ENCODE data around the gene TTC39B. TPM values are rescaled to one million over a fixed set of nuclear protein-coding genes. Genes with fewer than 3 reads are reported as not detected.

The TTC39B gene
- total RNA-seq, 1 donor from 2014 or later: 8.7 TPM

- H3K27me3 ChIP-seq (ENCODE audit: control insufficient read depth, insufficient read depth, low read length): no peaks in the 10 kb centered on the region
- no peak for TF ChIP-seq CTCF (IDR thresholded peaks at IDR 0.05; ENCODE audit: insufficient read depth, low read length, severe bottlenecking)
- H3K36me3 ChIP-seq (ENCODE audit: control insufficient read depth, insufficient read depth, low read length): peaks cover 3% of the 10 kb centered on the region
- no peak overlapping the region for H3K4me3 ChIP-seq (ENCODE audit: low read depth, low read length)
- FAIRE-seq (no peak), DNase-seq (ENCODE audit: low read depth) (no peak)
Measured at GRCh38 chr9:15200111-15200510, 106.9 kb downstream of the TTC39B start.

- TF ChIP-seq CTCF (IDR thresholded peaks at IDR 0.05; ENCODE audit: insufficient read depth, low read length, severe bottlenecking): no peak
- FAIRE-seq: no peak
- H3K4me3 ChIP-seq (ENCODE audit: low read depth, low read length): no peak overlapping the region
- no peaks in the 10 kb centered on the region for H3K27me3 ChIP-seq (ENCODE audit: control insufficient read depth, insufficient read depth, low read length)
- H3K36me3 ChIP-seq (ENCODE audit: control insufficient read depth, insufficient read depth, low read length): peaks cover 4% of the 10 kb centered on the region
- DNase-seq (ENCODE audit: low read depth): no peak
Measured at GRCh38 chr9:15192856-15193255, 114.2 kb downstream of the TTC39B start.

GRCh38 chr9:15191378-15191777 is 115.6 kb downstream of the TTC39B start:
- TF ChIP-seq CTCF (IDR thresholded peaks at IDR 0.05; ENCODE audit: insufficient read depth, low read length, severe bottlenecking): no peak
- FAIRE-seq (no peak), DNase-seq (ENCODE audit: low read depth) (no peak)
- Histone ChIP-seq H3K27me3 (ENCODE audit: control insufficient read depth, insufficient read depth, low read length) (no peaks in the 10 kb centered on the region), H3K4me3 (ENCODE audit: low read depth, low read length) (no peak overlapping the region), H3K36me3 (ENCODE audit: control insufficient read depth, insufficient read depth, low read length) (peaks cover 7% of the 10 kb centered on the region)

- H3K27me3 ChIP-seq (ENCODE audit: control insufficient read depth, insufficient read depth, low read length): no peaks in the 10 kb centered on the region
- DNase-seq (ENCODE audit: low read depth): no peak
- TF ChIP-seq CTCF (IDR thresholded peaks at IDR 0.05; ENCODE audit: insufficient read depth, low read length, severe bottlenecking): no peak
- no peak for FAIRE-seq
- H3K4me3 ChIP-seq (ENCODE audit: low read depth, low read length): no peak overlapping the region
- H3K36me3 ChIP-seq (ENCODE audit: control insufficient read depth, insufficient read depth, low read length): peaks cover 9% of the 10 kb centered on the region
Measured at GRCh38 chr9:15189481-15189880, 117.5 kb downstream of the TTC39B start.

GRCh38 chr9:15187589-15187988 is 119.4 kb downstream of the TTC39B start:
- Histone ChIP-seq H3K27me3 (ENCODE audit: control insufficient read depth, insufficient read depth, low read length) (no peaks in the 10 kb centered on the region), H3K4me3 (ENCODE audit: low read depth, low read length) (no peak overlapping the region), H3K36me3 (ENCODE audit: control insufficient read depth, insufficient read depth, low read length) (peaks cover 9% of the 10 kb centered on the region)
- TF ChIP-seq CTCF (IDR thresholded peaks at IDR 0.05; ENCODE audit: insufficient read depth, low read length, severe bottlenecking): no peak
- DNase-seq (ENCODE audit: low read depth) (no peak), FAIRE-seq (no peak)

GRCh38 chr9:15182730-15183129 is 124.3 kb downstream of the TTC39B start:
- Histone ChIP-seq H3K36me3 (ENCODE audit: control insufficient read depth, insufficient read depth, low read length) (peaks cover 7% of the 10 kb centered on the region), H3K27me3 (ENCODE audit: control insufficient read depth, insufficient read depth, low read length) (no peaks in the 10 kb centered on the region), H3K4me3 (ENCODE audit: low read depth, low read length) (no peak overlapping the region)
- FAIRE-seq (no peak), DNase-seq (ENCODE audit: low read depth) (no peak)
- TF ChIP-seq CTCF (IDR thresholded peaks at IDR 0.05; ENCODE audit: insufficient read depth, low read length, severe bottlenecking): no peak

Data from bronchial epithelial cell (primary cell).